Thyroid gland (tissue), 4 donors: Measurements from ENCODE around the gene ACE.

ENCODE experiments used
- CTCF ChIP-seq, 6 experiments: fragments of 200-600 bp in 3 of 6; fragments of 450-650 bp in 3 of 6; sonication (generic) in 3 of 6; IDR thresholded peaks; one replicate each; pipeline ENCODE4 v1.5.1; 2016 to 2019; ENCODE audit warnings: antibody characterized with exemption in 6 of 6, mild to moderate bottlenecking in 2 of 6, inconsistent platforms in 1 of 6, moderate library complexity in 1 of 6
- POLR2A ChIP-seq, 2 donors: fragments of 450-650 bp; IDR thresholded peaks; one replicate each; pipeline ENCODE4 v1.6.1; 2017; ENCODE audit warnings: antibody characterized with exemption in 2 of 2, mild to moderate bottlenecking in 2 of 2, moderate library complexity in 1 of 2

- TF ChIP-seq CTCF (IDR thresholded peaks at IDR 0.05) = no peak
- TF ChIP-seq POLR2A (IDR thresholded peaks at IDR 0.05) = no peak
These were observed 44.7 kb upstream of the ACE start for GRCh38 chr17:63431939-63432804.
